PC-3 (cell line): ENCODE measurements around the gene VASN. TPM values are rescaled to one million over a fixed set of nuclear protein-coding genes. Genes with fewer than 3 reads are reported as not detected.

Source experiments
- ATAC-seq: fragments of 200-7000 bp; cut with Tn5 transposase; 2 replicates; pipeline ENCODE4 v1.9.1; 2020; ENCODE audit warnings: mild to moderate bottlenecking, moderate library complexity
- BruUV-seq: library from RNA; stranded (reverse); fragments of 400-500 nt; replicated peaks from 2 replicates; lab custom pipeline; 2021; lab: Mats Ljungman, UMichigan
- CTCF ChIA-PET: fragments of 300-600 bp; sonication (Branson Sonifier 250); formaldehyde crosslinking; loops from one replicate; lab custom pipeline; 2022; ENCODE audit warnings: antibody characterized with exemption; lab: Charles Lee
- POLR2A ChIA-PET: fragments of 300-600 bp; sonication (Branson Sonifier 250); formaldehyde crosslinking; loops from one replicate; lab custom pipeline; 2022; ENCODE audit warnings: antibody characterized with exemption; ENCODE audit not compliant: unreplicated experiment; lab: Charles Lee
- DNase-seq: peaks from one replicate; pipeline ENCODE4 v3.0.0-alpha.2; 2015
- H2AFZ ChIP-seq: fragments of 300-600 bp; sonication (generic); 2 replicates; pipeline ENCODE4 v1.6.0; 2016; ENCODE audit warnings: antibody characterized with exemption, low read length
- H3F3A ChIP-seq: fragments of 300-600 bp; sonication (generic); one replicate; pipeline ENCODE4 v1.6.0; 2017; ENCODE audit warnings: antibody characterized with exemption, low read length, control low read depth, mild to moderate bottlenecking; ENCODE audit not compliant: unreplicated experiment
- H3K27ac ChIP-seq: fragments of 300-600 bp; sonication (generic); 2 replicates; pipeline ENCODE4 v1.5.1; 2016; ENCODE audit warnings: mild to moderate bottlenecking, low read length
- H3K27me3 ChIP-seq: fragments of 300-600 bp; sonication (generic); 2 replicates; pipeline ENCODE4 v1.6.1; 2016; ENCODE audit warnings: low read length, mixed read lengths
- H3K36me3 ChIP-seq: fragments of 300-600 bp; sonication (generic); 2 replicates; pipeline ENCODE4 v1.6.1; 2016; ENCODE audit warnings: low read depth, mixed run types, low read length, mixed read lengths
- H3K4me1 ChIP-seq: fragments of 300-600 bp; sonication (generic); 2 replicates; pipeline ENCODE4 v1.5.1; 2016; ENCODE audit warnings: low read length; ENCODE audit not compliant: insufficient read depth
- H3K4me2 ChIP-seq: fragments of 300-600 bp; sonication (generic); 2 replicates; pipeline ENCODE4 v1.6.0; 2016; ENCODE audit warnings: low read length
- H3K4me3 ChIP-seq: fragments of 300-600 bp; sonication (generic); 2 replicates; pipeline ENCODE4 v1.5.1; 2016; ENCODE audit warnings: mild to moderate bottlenecking, low read length, mixed read lengths
- H3K79me2 ChIP-seq: fragments of 300-600 bp; sonication (generic); 2 replicates; pipeline ENCODE4 v1.6.1; 2017; ENCODE audit warnings: low read length, mixed read lengths
- H3K9ac ChIP-seq: fragments of 300-600 bp; sonication (generic); 2 replicates; pipeline ENCODE4 v1.6.0; 2016; ENCODE audit warnings: mild to moderate bottlenecking, low read length
- H3K9me2 ChIP-seq: fragments of 300-600 bp; sonication (generic); replicated peaks from 2 replicates; pipeline ENCODE4 v1.6.1; 2016; ENCODE audit warnings: mixed run types, low read length, mixed read lengths
- H3K9me3 ChIP-seq: fragments of 300-600 bp; sonication (generic); 2 replicates; pipeline ENCODE4 v1.6.1; 2016; ENCODE audit warnings: low read length, mixed read lengths
- H4K20me1 ChIP-seq: fragments of 300-600 bp; sonication (generic); 2 replicates; pipeline ENCODE4 v1.6.1; 2016; ENCODE audit warnings: low read length, mixed read lengths
- EZH2 ChIP-seq: fragments of 300-600 bp; sonication (generic); IDR thresholded peaks from one replicate; pipeline ENCODE4 v1.6.1; 2017; ENCODE audit warnings: antibody characterized with exemption, mild to moderate bottlenecking, low read length; ENCODE audit not compliant: unreplicated experiment
- EZH2phosphoT487 ChIP-seq: fragments of 300-600 bp; sonication (generic); IDR thresholded peaks from 2 replicates; pipeline ENCODE4 v1.6.1; 2018; ENCODE audit warnings: mild to moderate bottlenecking, antibody characterized with exemption, low read length, borderline replicate concordance
- intact Hi-C: fragments of 100-400 bp; cut with micrococcal nuclease; formaldehyde crosslinking; loops from 2 replicates; pipeline ENCODE4 v1.9.0; 2023
- total RNA-seq: library from RNA; depleted of rRNA; stranded (reverse); fragments of >200 nt; gene quantifications from 2 replicates; pipeline ENCODE4 v1.2.3, GENCODE V29; 2014
- TF ChIP-seq, protein P1 (sequence below): fragments of 300-600 bp; sonication (generic); conservative IDR thresholded peaks from 2 replicates; pipeline ENCODE4 v1.5.1; 2017; ENCODE audit warnings: antibody characterized with exemption, low read depth, mild to moderate bottlenecking, low read length

VASN gene
- total RNA-seq, 1 experiment from 2014 or later = 12.2 TPM

DNA sequence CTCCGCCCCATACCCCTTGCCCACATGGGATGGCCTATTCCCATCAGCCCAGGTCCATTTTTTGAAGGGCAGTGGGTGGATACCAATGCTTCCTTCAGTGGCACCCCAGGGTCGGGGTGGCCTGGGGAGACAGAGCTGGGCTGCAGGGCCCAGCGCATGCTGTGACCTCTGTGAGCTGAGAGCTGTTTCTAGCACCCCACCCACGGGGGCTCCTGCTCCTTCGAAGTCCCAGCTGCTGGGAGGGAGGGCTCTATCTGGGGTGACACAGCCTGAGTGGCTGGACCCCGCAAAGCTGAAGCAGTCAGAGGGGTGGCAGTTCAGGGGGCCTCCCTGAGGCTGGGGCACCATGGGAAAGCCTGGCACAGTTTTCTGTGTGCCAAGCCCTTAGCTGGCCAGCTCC lies 31.2 kb upstream of the VASN start:
- H3K36me3 ChIP-seq = no peaks in the 10 kb centered on the region

DNA sequence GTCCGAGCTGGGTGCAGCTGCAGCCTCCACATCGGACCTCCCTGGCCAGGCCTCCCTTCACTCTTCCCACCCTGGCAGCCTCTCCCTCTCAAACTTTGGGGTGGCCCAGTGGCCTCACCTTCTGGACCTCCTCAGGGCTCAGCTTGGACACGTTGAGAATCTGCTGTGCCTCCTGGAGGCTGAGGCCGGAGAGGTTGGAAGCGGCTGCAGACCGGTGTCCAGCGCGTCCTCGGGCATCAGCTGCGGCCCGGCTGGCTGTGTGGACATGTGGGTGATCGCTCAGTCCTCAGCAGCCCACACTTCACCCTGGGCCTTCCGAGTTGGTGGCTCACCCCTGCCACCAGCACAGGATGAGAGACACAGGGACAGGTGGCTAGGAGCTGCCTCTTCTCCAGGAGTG lies 30.4 kb upstream of the VASN start:
- H3K79me2 ChIP-seq = peaks cover 25% of the 10 kb centered on the region

More for the DNA sequence above, 31.2 kb upstream of the VASN start:
- Histone ChIP-seq H3K27me3 (no peaks in the 10 kb centered on the region), H3F3A (no peaks in the 10 kb centered on the region), H4K20me1 (no peaks in the 10 kb centered on the region; the same call in 1 of the 2 replicates), H3K9ac (no peak overlapping the region), H3K9me3 (no peaks in the 10 kb centered on the region), H3K27ac (no peak overlapping the region), H3K9me2 (no peaks in the 10 kb centered on the region), H3K4me1 (no peaks in the 10 kb centered on the region), H3K4me3 (no peak overlapping the region), H3K79me2 (peaks cover 17% of the 10 kb centered on the region), H3K4me2 (no peak overlapping the region), H2AFZ (no peak overlapping the region)
- ATAC-seq (no peak), DNase-seq (no peak)
- intact Hi-C loops = no loop called here
- no TSS peak for BruUV-seq
- TF ChIP-seq, protein P1, sequence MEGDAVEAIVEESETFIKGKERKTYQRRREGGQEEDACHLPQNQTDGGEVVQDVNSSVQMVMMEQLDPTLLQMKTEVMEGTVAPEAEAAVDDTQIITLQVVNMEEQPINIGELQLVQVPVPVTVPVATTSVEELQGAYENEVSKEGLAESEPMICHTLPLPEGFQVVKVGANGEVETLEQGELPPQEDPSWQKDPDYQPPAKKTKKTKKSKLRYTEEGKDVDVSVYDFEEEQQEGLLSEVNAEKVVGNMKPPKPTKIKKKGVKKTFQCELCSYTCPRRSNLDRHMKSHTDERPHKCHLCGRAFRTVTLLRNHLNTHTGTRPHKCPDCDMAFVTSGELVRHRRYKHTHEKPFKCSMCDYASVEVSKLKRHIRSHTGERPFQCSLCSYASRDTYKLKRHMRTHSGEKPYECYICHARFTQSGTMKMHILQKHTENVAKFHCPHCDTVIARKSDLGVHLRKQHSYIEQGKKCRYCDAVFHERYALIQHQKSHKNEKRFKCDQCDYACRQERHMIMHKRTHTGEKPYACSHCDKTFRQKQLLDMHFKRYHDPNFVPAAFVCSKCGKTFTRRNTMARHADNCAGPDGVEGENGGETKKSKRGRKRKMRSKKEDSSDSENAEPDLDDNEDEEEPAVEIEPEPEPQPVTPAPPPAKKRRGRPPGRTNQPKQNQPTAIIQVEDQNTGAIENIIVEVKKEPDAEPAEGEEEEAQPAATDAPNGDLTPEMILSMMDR = no peak
- no peak for TF ChIP-seq EZH2
- no peak for TF ChIP-seq EZH2phosphoT487
- POLR2A ChIA-PET = no interaction called here
- CTCF ChIA-PET = no interaction called here

More for the DNA sequence above, 30.4 kb upstream of the VASN start:
- H3K9me3 ChIP-seq = no peaks in the 10 kb centered on the region
- intact Hi-C loops = no loop called here
- ATAC-seq (no peak), DNase-seq (no peak)
- H2AFZ ChIP-seq = no peak overlapping the region
- peaks cover 3% of the 10 kb centered on the region; the same call in 1 of the 2 replicates for H4K20me1 ChIP-seq
- H3K4me2 ChIP-seq = no peak overlapping the region
- no peak overlapping the region for H3K27ac ChIP-seq
- no peaks in the 10 kb centered on the region for H3K9me2 ChIP-seq
- no peaks in the 10 kb centered on the region for H3K27me3 ChIP-seq
- no peaks in the 10 kb centered on the region for H3K36me3 ChIP-seq
- H3K4me1 ChIP-seq = no peaks in the 10 kb centered on the region
- no peak overlapping the region for H3K4me3 ChIP-seq
- BruUV-seq = no TSS peak
- no peak for TF ChIP-seq EZH2
- no peak for TF ChIP-seq EZH2phosphoT487
- TF ChIP-seq, protein P1 = no peak
- H3K9ac ChIP-seq = no peak overlapping the region
- H3F3A ChIP-seq = no peaks in the 10 kb centered on the region
- ChIA-PET CTCF (interaction anchor here (0.5 kb wide), 1 partner anchor 9 kb away, joined by 3 read pairs; no protein-coding TSS in a partner anchor), POLR2A (no interaction called here)
